Measurements from ENCODE around the gene TUFT1.
A peak's percentile ranks its signal among the peaks of the same experiment; 100 is the strongest.

TUFT1 gene

GRCh38 chr1:151510020-151510405 lies 30.1 kb upstream of the TUFT1 start:
- peaks cover 33% of the 10 kb centered on the region for H3K27me3 ChIP-seq (ENCODE audit: insufficient read depth, low read depth, severe bottlenecking)
- H3K4me3 ChIP-seq (ENCODE audit: low read depth, low read length), result no peak overlapping the region
- H3K9me3 ChIP-seq (ENCODE audit: severe bottlenecking), result no peaks in the 10 kb centered on the region
- DNase-seq, result no peak
- H3K36me3 ChIP-seq, result no peaks in the 10 kb centered on the region
- no peak overlapping the region for H3K27ac ChIP-seq
- no peak for TF ChIP-seq CTCF (IDR thresholded peaks at IDR 0.05; ENCODE audit: low read depth, low read length)

- H3K9me3 ChIP-seq (ENCODE audit: severe bottlenecking), result no peaks in the 10 kb centered on the region
- H3K4me3 ChIP-seq (ENCODE audit: low read depth, low read length), result peak overlapping the region; percentile 73
- peaks cover 33% of the 10 kb centered on the region for H3K27me3 ChIP-seq (ENCODE audit: insufficient read depth, low read depth, severe bottlenecking)
- TF ChIP-seq CTCF (IDR thresholded peaks at IDR 0.05; ENCODE audit: low read depth, low read length), result no peak
- peak overlapping the region; percentile 16; the same call in 1 of the 2 replicates for H3K27ac ChIP-seq
- H3K36me3 ChIP-seq, result no peaks in the 10 kb centered on the region
- DNase-seq, result no peak
These were observed 29.5 kb upstream of the TUFT1 start for GRCh38 chr1:151510614-151510956.

GRCh38 chr1:151510957-151511635 lies 29.0 kb upstream of the TUFT1 start, which contains the start of gene CGN:
Gene CGN, plus strand, starts transcription at chr1:151511387. Its CDS starts 7,133 bp downstream, at chr1:151518520.
- H3K36me3 ChIP-seq, result no peaks in the 10 kb centered on the region
- TF ChIP-seq CTCF (IDR thresholded peaks at IDR 0.05; ENCODE audit: low read depth, low read length), result no peak
- peak; percentile 100 for DNase-seq
- peaks cover 33% of the 10 kb centered on the region for H3K27me3 ChIP-seq (ENCODE audit: insufficient read depth, low read depth, severe bottlenecking)
- H3K4me3 ChIP-seq (ENCODE audit: low read depth, low read length), result peak within 1 kb of the TSS; percentile 73
- no peaks in the 10 kb centered on the region for H3K9me3 ChIP-seq (ENCODE audit: severe bottlenecking)
- peak within 1 kb of the TSS; percentile 16; the same call in 1 of the 2 replicates for H3K27ac ChIP-seq

GRCh38 chr1:151511636-151512215 lies 28.4 kb upstream of the TUFT1 start:
- H3K27ac ChIP-seq, result no peak overlapping the region
- peaks cover 33% of the 10 kb centered on the region for H3K27me3 ChIP-seq (ENCODE audit: insufficient read depth, low read depth, severe bottlenecking)
- H3K9me3 ChIP-seq (ENCODE audit: severe bottlenecking), result no peaks in the 10 kb centered on the region
- no peaks in the 10 kb centered on the region for H3K36me3 ChIP-seq
- peak; percentile 44 for TF ChIP-seq CTCF (IDR thresholded peaks at IDR 0.05; ENCODE audit: low read depth, low read length)
- H3K4me3 ChIP-seq (ENCODE audit: low read depth, low read length), result peak overlapping the region; percentile 73
- DNase-seq, result peak; percentile 78

- Histone ChIP-seq H3K27me3 (ENCODE audit: insufficient read depth, low read depth, severe bottlenecking) (peaks cover 33% of the 10 kb centered on the region), H3K36me3 (no peaks in the 10 kb centered on the region), H3K4me3 (ENCODE audit: low read depth, low read length) (no peak overlapping the region; the same call in 1 of the 2 replicates), H3K27ac (no peak overlapping the region), H3K9me3 (ENCODE audit: severe bottlenecking) (no peaks in the 10 kb centered on the region)
- no peak for DNase-seq
- TF ChIP-seq CTCF (IDR thresholded peaks at IDR 0.05; ENCODE audit: low read depth, low read length), result no peak
These were observed 27.8 kb upstream of the TUFT1 start for GRCh38 chr1:151512326-151512725.
